Astrocyte (in vitro differentiated cells and primary cell): ENCODE data around the gene GIT2. TPM values are rescaled to one million over a fixed set of nuclear protein-coding genes. Genes with fewer than 3 reads are reported as not detected.
A peak's percentile ranks its signal among the peaks of the same experiment; 100 is the strongest.

Experiments used
- DNase-seq: peaks from one replicate; pipeline ENCODE4 v3.0.0-alpha.2; 2010; ENCODE audit warnings: low read depth
- FAIRE-seq: peaks from 2 replicates; lab custom pipeline; 2011; peaks lifted over from hg19 to GRCh38; lab: Jason Lieb, UNC
- H2AFZ ChIP-seq: 2 replicates; pipeline ENCODE4 v1.6.0; 2012; ENCODE audit warnings: low read depth, low read length, inconsistent platforms
- H3K27ac ChIP-seq: 2 replicates; pipeline ENCODE4 v1.5.1; 2011; ENCODE audit warnings: low read depth, low read length, inconsistent platforms
- H3K27me3 ChIP-seq: 2 replicates; pipeline ENCODE4 v1.6.0; 2011; ENCODE audit warnings: low read length, inconsistent platforms; ENCODE audit not compliant: insufficient read depth
- H3K36me3 ChIP-seq: 2 replicates; pipeline ENCODE4 v1.5.1; 2011; ENCODE audit warnings: low read length, inconsistent platforms; ENCODE audit not compliant: insufficient read depth
- H3K4me1 ChIP-seq: 2 replicates; pipeline ENCODE4 v1.5.1; 2011; ENCODE audit warnings: low read length, inconsistent platforms; ENCODE audit not compliant: insufficient read depth
- H3K4me2 ChIP-seq: 2 replicates; pipeline ENCODE4 v1.6.0; 2012; ENCODE audit warnings: low read length, inconsistent platforms
- H3K4me3 ChIP-seq: 2 replicates; pipeline ENCODE4 v1.5.1; 2011; ENCODE audit warnings: low read depth, mild to moderate bottlenecking, low read length, inconsistent platforms; ENCODE audit not compliant: insufficient read depth
- H3K79me2 ChIP-seq: 2 replicates; pipeline ENCODE4 v1.6.0; 2012; ENCODE audit warnings: mild to moderate bottlenecking, low read length, inconsistent platforms; ENCODE audit not compliant: insufficient read depth
- H3K9ac ChIP-seq: 2 replicates; pipeline ENCODE4 v1.6.0; 2012; ENCODE audit warnings: mild to moderate bottlenecking, low read length, inconsistent platforms
- H3K9me3 ChIP-seq: 2 replicates; pipeline ENCODE4 v1.5.1; 2012; ENCODE audit warnings: low read depth, mild to moderate bottlenecking, low read length, inconsistent platforms; ENCODE audit not compliant: insufficient read depth
- H4K20me1 ChIP-seq: 2 replicates; pipeline ENCODE4 v1.6.0; 2012; ENCODE audit warnings: low read length, inconsistent platforms; ENCODE audit not compliant: insufficient read depth
- H3K27ac Mint-ChIP-seq: one replicate; pipeline ENCODE4 v1.8.0; 2021; ENCODE audit warnings: mild to moderate bottlenecking, mixed read lengths; ENCODE audit not compliant: unreplicated experiment
- H3K27me3 Mint-ChIP-seq: one replicate; pipeline ENCODE4 v1.8.0; 2021; ENCODE audit warnings: low read depth, mixed read lengths; ENCODE audit not compliant: unreplicated experiment
- H3K36me3 Mint-ChIP-seq: one replicate; pipeline ENCODE4 v1.8.0; 2021; ENCODE audit warnings: low read depth, mixed read lengths; ENCODE audit not compliant: unreplicated experiment
- H3K4me1 Mint-ChIP-seq: one replicate; pipeline ENCODE4 v1.8.0; 2021; ENCODE audit warnings: low read depth, mixed read lengths; ENCODE audit not compliant: unreplicated experiment
- H3K4me3 Mint-ChIP-seq: one replicate; pipeline ENCODE4 v1.8.0; 2021; ENCODE audit warnings: mild to moderate bottlenecking, moderate library complexity, mixed read lengths; ENCODE audit not compliant: unreplicated experiment
- H3K9me3 Mint-ChIP-seq: one replicate; pipeline ENCODE4 v1.8.0; 2021; ENCODE audit warnings: mild to moderate bottlenecking, mixed read lengths; ENCODE audit not compliant: unreplicated experiment
- CTCF ChIP-seq: IDR thresholded peaks from 2 replicates; pipeline ENCODE4 v1.5.1; 2011; ENCODE audit warnings: low read depth, mild to moderate bottlenecking, inconsistent platforms, low read length, moderate library complexity; ENCODE audit not compliant: insufficient read depth
- EZH2 ChIP-seq: IDR thresholded peaks from 2 replicates; pipeline ENCODE4 v1.6.1; 2012; ENCODE audit warnings: mild to moderate bottlenecking, low read length, inconsistent platforms; ENCODE audit not compliant: insufficient read depth
- total RNA-seq: library from RNA; stranded (reverse); gene quantifications from 2 replicates; pipeline ENCODE4 v1.2.1, GENCODE V29; 2021

Gene GIT2
- total RNA-seq, 1 donor from 2014 or later: 33.4 TPM

- Histone ChIP-seq H3K36me3 (peaks cover 32% of the 10 kb centered on the region), H2AFZ (no peak overlapping the region), H4K20me1 (no peaks in the 10 kb centered on the region), H3K27me3 (no peaks in the 10 kb centered on the region), H3K9me3 (no peaks in the 10 kb centered on the region), H3K27ac (no peak overlapping the region), H3K9ac (no peak overlapping the region), H3K4me1 (no peaks in the 10 kb centered on the region), H3K79me2 (no peaks in the 10 kb centered on the region), H3K4me2 (no peak overlapping the region), H3K4me3 (no peak overlapping the region)
- Mint-ChIP-seq H3K4me1 (no peaks in the 10 kb centered on the region), H3K27ac (no peak overlapping the region), H3K9me3 (no peaks in the 10 kb centered on the region), H3K4me3 (no peak overlapping the region), H3K36me3 (peaks cover 13% of the 10 kb centered on the region), H3K27me3 (no peaks in the 10 kb centered on the region)
- no peak for FAIRE-seq
- no peak for DNase-seq
- TF ChIP-seq EZH2: no peak
- no peak for TF ChIP-seq CTCF
Observed at GRCh38 chr12:109967383-109968031, 28.7 kb downstream of the GIT2 start.

GRCh38 chr12:109966546-109966945 lies 29.6 kb downstream of the GIT2 start:
- Mint-ChIP-seq H3K27me3 (no peaks in the 10 kb centered on the region), H3K4me3 (no peak overlapping the region), H3K36me3 (peaks cover 11% of the 10 kb centered on the region), H3K9me3 (no peaks in the 10 kb centered on the region), H3K27ac (no peak overlapping the region), H3K4me1 (no peaks in the 10 kb centered on the region)
- Histone ChIP-seq H3K27ac (no peak overlapping the region), H3K4me2 (no peak overlapping the region), H3K79me2 (no peaks in the 10 kb centered on the region), H4K20me1 (no peaks in the 10 kb centered on the region), H2AFZ (no peak overlapping the region), H3K4me3 (no peak overlapping the region), H3K36me3 (peaks cover 32% of the 10 kb centered on the region), H3K9ac (no peak overlapping the region), H3K27me3 (no peaks in the 10 kb centered on the region), H3K9me3 (no peaks in the 10 kb centered on the region), H3K4me1 (peaks cover 2% of the 10 kb centered on the region)
- no peak for DNase-seq
- FAIRE-seq: no peak
- TF ChIP-seq CTCF (no peak), EZH2 (no peak)

- FAIRE-seq: no peak
- H3K27me3 ChIP-seq: no peaks in the 10 kb centered on the region
- H3K4me1 ChIP-seq: peaks cover 7% of the 10 kb centered on the region
- H3K27ac ChIP-seq: no peak overlapping the region
- no peak overlapping the region for H3K4me3 ChIP-seq
- no peaks in the 10 kb centered on the region for H3K27me3 Mint-ChIP-seq
- H3K9me3 ChIP-seq: no peaks in the 10 kb centered on the region
- H3K36me3 ChIP-seq: peaks cover 33% of the 10 kb centered on the region
- H3K27ac Mint-ChIP-seq: no peak overlapping the region
- H3K36me3 Mint-ChIP-seq: peaks cover 17% of the 10 kb centered on the region
- H4K20me1 ChIP-seq: no peaks in the 10 kb centered on the region
- H3K9me3 Mint-ChIP-seq: no peaks in the 10 kb centered on the region
- H3K79me2 ChIP-seq: no peaks in the 10 kb centered on the region
- H2AFZ ChIP-seq: no peak overlapping the region
- DNase-seq: peak; percentile 77
- H3K4me1 Mint-ChIP-seq: no peaks in the 10 kb centered on the region
- no peak overlapping the region for H3K9ac ChIP-seq
- no peak overlapping the region for H3K4me3 Mint-ChIP-seq
- TF ChIP-seq CTCF (no peak), EZH2 (no peak)
- H3K4me2 ChIP-seq: no peak overlapping the region
Observed at GRCh38 chr12:109963743-109964429, 32.3 kb downstream of the GIT2 start.
